Endothelial cell of hepatic sinusoid (primary cell): ENCODE results near the gene SMURF2.
"Not testable (repeated sequence)": the region's sequence is repeated elsewhere in the genome, so short reads cannot be mapped to it uniquely, and the experiment has no call there.

Source experiments
- in situ Hi-C: cut with HindIII; loops from 2 replicates; pipeline ENCODE4 v1.10.0; 2017; ENCODE audit warnings: low sequenced_read_pairs

SMURF2 gene

GRCh38 chr17:64632606-64633005 is 29.5 kb downstream of the SMURF2 start:
- in situ Hi-C loops = no loop called here

- in situ Hi-C loops = no loop called here
These were observed 29.9 kb downstream of the SMURF2 start for GRCh38 chr17:64632194-64632593.

GRCh38 chr17:64630309-64631223 is 31.5 kb downstream of the SMURF2 start:
- in situ Hi-C loops = no loop called here

- in situ Hi-C loops = no loop called here
These were observed 33.5 kb downstream of the SMURF2 start for GRCh38 chr17:64628641-64629040.

- in situ Hi-C loops = no loop called here
These were observed 34.3 kb downstream of the SMURF2 start for GRCh38 chr17:64627797-64628196.

GRCh38 chr17:64626827-64627226 is 35.3 kb downstream of the SMURF2 start:
- in situ Hi-C loops = no loop called here

GRCh38 chr17:64625541-64625940 is 36.6 kb downstream of the SMURF2 start:
- in situ Hi-C loops = no loop called here

- in situ Hi-C loops = no loop called here
These were observed 39.0 kb downstream of the SMURF2 start for GRCh38 chr17:64622931-64623654.

GRCh38 chr17:64621772-64622171 is 40.3 kb downstream of the SMURF2 start:
- in situ Hi-C loops = no loop called here

- in situ Hi-C loops = no loop called here
These were observed 43.3 kb downstream of the SMURF2 start for GRCh38 chr17:64618848-64619247.

- in situ Hi-C loops = no loop called here
These were observed 44.9 kb downstream of the SMURF2 start for GRCh38 chr17:64617125-64617780.

- in situ Hi-C loops = no loop called here
These were observed 47.0 kb downstream of the SMURF2 start for GRCh38 chr17:64615028-64615677.

GRCh38 chr17:64614266-64615027 is 47.7 kb downstream of the SMURF2 start:
- in situ Hi-C loops = no loop called here

- in situ Hi-C loops = no loop called here
These were observed 50.7 kb downstream of the SMURF2 start for GRCh38 chr17:64611369-64611768.

- in situ Hi-C loops = not testable (repeated sequence)
These were observed 51.9 kb downstream of the SMURF2 start for GRCh38 chr17:64610244-64610643.

GRCh38 chr17:64608571-64608981 is 53.5 kb downstream of the SMURF2 start:
- in situ Hi-C loops = no loop called here

GRCh38 chr17:64607862-64608565 is 54.1 kb downstream of the SMURF2 start:
- in situ Hi-C loops = no loop called here

GRCh38 chr17:64604532-64604931 is 57.6 kb downstream of the SMURF2 start:
- in situ Hi-C loops = not testable (repeated sequence)

- in situ Hi-C loops = no loop called here
These were observed 58.1 kb downstream of the SMURF2 start for GRCh38 chr17:64603987-64604386.

- in situ Hi-C loops = no loop called here
These were observed 62.3 kb downstream of the SMURF2 start for GRCh38 chr17:64599827-64600226.
